HCT116 (cell line): ENCODE measurements around the gene IMMT. TPM values are rescaled to one million over a fixed set of nuclear protein-coding genes. Genes with fewer than 3 reads are reported as not detected.

Experiments used
- ATAC-seq: fragments of 200-7000 bp; cut with Tn5 transposase; 2 replicates; pipeline ENCODE4 v1.9.1; 2020; ENCODE audit warnings: mild to moderate bottlenecking, moderate library complexity
- BruUV-seq: library from RNA; stranded (reverse); fragments of 400-500 nt; replicated peaks from 2 replicates; lab custom pipeline; 2021; lab: Mats Ljungman, UMichigan
- CTCF ChIA-PET: fragments of 300-600 bp; sonication (Branson Sonifier 250); formaldehyde crosslinking; loops from one replicate; lab custom pipeline; 2021; ENCODE audit warnings: antibody characterized with exemption; lab: Charles Lee
- POLR2A ChIA-PET: fragments of 300-600, 350-600 bp; sonication (Branson Sonifier 250); formaldehyde crosslinking; loops from one replicate; lab custom pipeline; 2021; ENCODE audit warnings: antibody characterized with exemption; lab: Charles Lee
- RAD21 ChIA-PET, 2 experiments: fragments of 300-600 bp; sonication (Branson Sonifier 250); formaldehyde crosslinking; loops; one replicate each; lab custom pipeline; 2023; ENCODE audit warnings: low total read pairs in 2 of 2; ENCODE audit not compliant: uncharacterized antibody in 2 of 2, unreplicated experiment in 2 of 2, low non-redundant PET in 1 of 2; lab: Charles Lee
- DNase-seq: peaks from one replicate; pipeline ENCODE4 v3.0.0-alpha.2; 2010; ENCODE audit warnings: low read depth, low spot score
- H2AFZ ChIP-seq: fragments of 200-600 bp; shearing (Covaris generic), sonication (generic); 2 replicates; pipeline ENCODE4 v1.6.1; 2017; ENCODE audit warnings: low read depth, mixed run types, mixed read lengths, antibody characterized with exemption, low read length; ENCODE audit not compliant: poor library complexity, severe bottlenecking
- H3K27ac ChIP-seq: 2 replicates; pipeline ENCODE4 v1.5.1; 2012; ENCODE audit warnings: low read depth, low read length
- H3K27me3 ChIP-seq: fragments of 200-600 bp; sonication (generic); 2 replicates; pipeline ENCODE4 v1.6.1; 2016; ENCODE audit warnings: mixed run types, low read length, mixed read lengths; ENCODE audit not compliant: insufficient read depth
- H3K36me3 ChIP-seq, 2 experiments: fragments of 200-500 bp in 1 of 2; fragments of 200-600 bp in 1 of 2; sonication (Bioruptor generic) in 1 of 2; sonication (generic) in 1 of 2; 2 replicates each; pipeline versions ENCODE4 v1.5.1 to v1.6.1; 2014 to 2016; ENCODE audit warnings: low read length in 2 of 2, inconsistent platforms in 1 of 2, mixed read lengths in 1 of 2, mixed run types in 1 of 2; ENCODE audit not compliant: insufficient read depth in 2 of 2, control insufficient read depth in 1 of 2
- H3K4me1 ChIP-seq, 2 experiments: fragments of 200-600 bp in 1 of 2; sonication (generic) in 1 of 2; 2 replicates each; pipeline versions ENCODE4 v1.5.1 to v1.6.1; 2012 to 2017; ENCODE audit warnings: low read length in 2 of 2, inconsistent platforms in 1 of 2, mild to moderate bottlenecking in 1 of 2, mixed read lengths in 1 of 2, mixed run types in 1 of 2, moderate library complexity in 1 of 2; ENCODE audit not compliant: insufficient read depth in 2 of 2, control insufficient read depth in 1 of 2
- H3K4me2 ChIP-seq: fragments of 200-600 bp; sonication (generic); 2 replicates; pipeline ENCODE4 v1.6.1; 2017; ENCODE audit warnings: mixed run types, low read length, mixed read lengths
- H3K4me3 ChIP-seq, 2 experiments: fragments of 200-600 bp in 1 of 2; sonication (generic) in 1 of 2; replicated peaks in 1 of 2; 2 replicates each; pipeline ENCODE4 v1.5.1; 2011 to 2016; ENCODE audit warnings: low read length in 2 of 2, control low read depth in 1 of 2, low read depth in 1 of 2, mild to moderate bottlenecking in 1 of 2, mixed read lengths in 1 of 2, mixed run types in 1 of 2
- H3K79me2 ChIP-seq: fragments of 200-600 bp; sonication (generic); 2 replicates; pipeline ENCODE4 v1.6.1; 2017; ENCODE audit warnings: mild to moderate bottlenecking, mixed run types, low read length, moderate library complexity, mixed read lengths; ENCODE audit not compliant: insufficient read depth
- H3K9ac ChIP-seq: fragments of 200-600 bp; sonication (generic); 2 replicates; pipeline ENCODE4 v1.6.1; 2016; ENCODE audit warnings: low read length, mixed read lengths
- H3K9me2 ChIP-seq: fragments of 200-600 bp; sonication (generic), shearing (Covaris generic); 2 replicates; pipeline ENCODE4 v1.6.1; 2017; ENCODE audit warnings: mixed run types, mild to moderate bottlenecking, moderate library complexity; ENCODE audit not compliant: insufficient read depth
- H3K9me3 ChIP-seq, 2 experiments: fragments of 200-500 bp in 1 of 2; fragments of 200-600 bp in 1 of 2; sonication (Bioruptor generic) in 1 of 2; sonication (generic) in 1 of 2; 2 replicates each; pipeline ENCODE4 v1.6.1; 2014 to 2017; ENCODE audit warnings: low read length in 2 of 2, mixed read lengths in 2 of 2, inconsistent platforms in 1 of 2, low read depth in 1 of 2, mild to moderate bottlenecking in 1 of 2, mixed run types in 1 of 2, moderate library complexity in 1 of 2; ENCODE audit not compliant: control insufficient read depth in 1 of 2, insufficient read depth in 1 of 2
- H4K20me1 ChIP-seq: fragments of 200-600 bp; sonication (generic), shearing (Covaris generic); 2 replicates; pipeline ENCODE4 v1.6.1; 2017; ENCODE audit warnings: mixed run types, mild to moderate bottlenecking, moderate library complexity; ENCODE audit not compliant: insufficient read depth
- CBX3 ChIP-seq: IDR thresholded peaks from 2 replicates; pipeline ENCODE4 v1.6.1; 2012; ENCODE audit warnings: low read depth
- CEBPB ChIP-seq: IDR thresholded peaks from 2 replicates; pipeline ENCODE4 v1.6.1; 2012; ENCODE audit warnings: low read depth
- EGR1 ChIP-seq: IDR thresholded peaks from 2 replicates; pipeline ENCODE4 v1.6.1; 2012; ENCODE audit warnings: low read depth
- ELF1 ChIP-seq: IDR thresholded peaks from 2 replicates; pipeline ENCODE4 v1.6.1; 2012; ENCODE audit warnings: low read depth, borderline replicate concordance
- EZH2 ChIP-seq: fragments of 200-600 bp; sonication (generic); IDR thresholded peaks from 2 replicates; pipeline ENCODE4 v1.6.1; 2017; ENCODE audit warnings: antibody characterized with exemption, mixed run types
- EZH2phosphoT487 ChIP-seq: fragments of 200-600 bp; IDR thresholded peaks from 2 replicates; pipeline ENCODE4 v1.6.1; 2018; ENCODE audit warnings: antibody characterized with exemption, borderline replicate concordance
- POLR2AphosphoS5 ChIP-seq: IDR thresholded peaks from 2 replicates; pipeline ENCODE4 v1.6.1; 2011; ENCODE audit warnings: mild to moderate bottlenecking, low read depth, low read length, moderate library complexity
- RAD21 ChIP-seq: IDR thresholded peaks from 2 replicates; pipeline ENCODE4 v1.6.1; 2012; ENCODE audit warnings: low read depth, mild to moderate bottlenecking
- SP1 ChIP-seq: IDR thresholded peaks from 2 replicates; pipeline ENCODE4 v1.6.1; 2012; ENCODE audit warnings: low read depth
- SRF ChIP-seq: IDR thresholded peaks from 2 replicates; pipeline ENCODE4 v1.6.1; 2012; ENCODE audit warnings: low read depth
- TCF7L2 ChIP-seq: IDR thresholded peaks from 2 replicates; pipeline ENCODE4 v1.7.0; 2011; ENCODE audit warnings: borderline replicate concordance, inconsistent platforms; ENCODE audit not compliant: insufficient read depth, insufficient read length; ENCODE audit errors: extremely low read depth
- ZFX ChIP-seq: fragments of 450-650 bp; IDR thresholded peaks from 2 replicates; pipeline ENCODE4 v1.6.1; 2017
- ZNF274 ChIP-seq: fragments of 200-500 bp; sonication (Bioruptor generic); IDR thresholded peaks from 2 replicates; pipeline ENCODE4 v1.6.1; 2014; ENCODE audit warnings: mild to moderate bottlenecking, low read depth, low read length, inconsistent platforms
- intact Hi-C: fragments of 100-400 bp; cut with micrococcal nuclease; formaldehyde crosslinking; loops from 2 replicates; pipeline ENCODE4 v1.10.0; 2022
- total RNA-seq: library from RNA; stranded (reverse); gene quantifications from one replicate; pipeline ENCODE4 v1.2.1, GENCODE V29; 2021; ENCODE audit not compliant: unreplicated experiment
- TF ChIP-seq, protein P1 (sequence below): IDR thresholded peaks from 2 replicates; pipeline ENCODE4 v1.6.1; 2012; ENCODE audit warnings: low read depth
- TF ChIP-seq, protein P2 (sequence below): IDR thresholded peaks from 2 replicates; pipeline ENCODE4 v1.6.1; 2012
- TF ChIP-seq, protein P3 (sequence below): IDR thresholded peaks from 2 replicates; pipeline ENCODE4 v1.6.1; 2012

The IMMT gene
- total RNA-seq, 1 experiment from 2014 or later: 125 TPM

DNA sequence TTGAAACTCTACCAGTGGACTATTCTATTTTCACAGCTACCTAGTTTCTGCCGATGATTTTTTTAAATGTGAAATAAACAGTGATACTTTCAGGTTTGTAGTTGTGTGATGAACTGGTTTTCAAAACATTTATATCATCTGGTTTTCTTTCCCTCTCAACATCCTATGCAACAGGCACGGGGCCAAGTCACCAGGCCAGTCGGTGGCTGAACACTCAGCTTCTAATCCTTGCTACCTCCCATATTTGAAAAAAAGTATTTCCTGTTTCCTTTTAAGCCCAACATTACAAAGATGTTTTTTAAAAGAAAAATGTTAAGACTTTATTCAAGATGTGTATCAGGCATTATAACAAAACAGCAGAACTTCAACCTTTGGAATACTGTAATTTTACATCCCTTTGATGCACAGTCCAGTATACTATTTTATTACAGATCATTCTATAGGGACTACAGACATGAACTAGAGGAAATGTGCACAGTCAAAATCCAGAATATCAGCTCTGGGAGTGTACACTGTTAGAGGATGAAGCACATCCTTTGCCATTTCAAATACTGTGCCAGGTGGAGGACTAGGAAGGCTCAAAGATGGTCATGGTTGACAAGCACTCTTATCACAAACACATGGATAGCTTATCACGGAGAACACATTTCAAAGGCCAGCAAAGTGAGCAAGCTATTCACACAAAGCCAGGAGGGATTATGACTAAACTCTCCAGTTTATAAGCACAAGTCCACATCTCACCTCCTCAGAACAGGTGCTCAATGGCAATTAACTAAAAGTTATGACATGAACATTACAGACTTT, 18.6 kb upstream of the IMMT start:
- DNase-seq (no peak), ATAC-seq (no peak)
- H3K27ac ChIP-seq: no peak overlapping the region
- BruUV-seq: no TSS peak
- H3K4me1 ChIP-seq: no peaks in the 10 kb centered on the region
- TF ChIP-seq CEBPB (no peak), ZNF274 (no peak), TCF7L2 (no peak), RAD21 (no peak), SP1 (no peak), POLR2AphosphoS5 (no peak), EZH2 (no peak), ELF1 (no peak), EZH2phosphoT487 (no peak), EGR1 (no peak), ZFX (no peak), SRF (no peak), CBX3 (no peak)
- TF ChIP-seq, protein P1, sequence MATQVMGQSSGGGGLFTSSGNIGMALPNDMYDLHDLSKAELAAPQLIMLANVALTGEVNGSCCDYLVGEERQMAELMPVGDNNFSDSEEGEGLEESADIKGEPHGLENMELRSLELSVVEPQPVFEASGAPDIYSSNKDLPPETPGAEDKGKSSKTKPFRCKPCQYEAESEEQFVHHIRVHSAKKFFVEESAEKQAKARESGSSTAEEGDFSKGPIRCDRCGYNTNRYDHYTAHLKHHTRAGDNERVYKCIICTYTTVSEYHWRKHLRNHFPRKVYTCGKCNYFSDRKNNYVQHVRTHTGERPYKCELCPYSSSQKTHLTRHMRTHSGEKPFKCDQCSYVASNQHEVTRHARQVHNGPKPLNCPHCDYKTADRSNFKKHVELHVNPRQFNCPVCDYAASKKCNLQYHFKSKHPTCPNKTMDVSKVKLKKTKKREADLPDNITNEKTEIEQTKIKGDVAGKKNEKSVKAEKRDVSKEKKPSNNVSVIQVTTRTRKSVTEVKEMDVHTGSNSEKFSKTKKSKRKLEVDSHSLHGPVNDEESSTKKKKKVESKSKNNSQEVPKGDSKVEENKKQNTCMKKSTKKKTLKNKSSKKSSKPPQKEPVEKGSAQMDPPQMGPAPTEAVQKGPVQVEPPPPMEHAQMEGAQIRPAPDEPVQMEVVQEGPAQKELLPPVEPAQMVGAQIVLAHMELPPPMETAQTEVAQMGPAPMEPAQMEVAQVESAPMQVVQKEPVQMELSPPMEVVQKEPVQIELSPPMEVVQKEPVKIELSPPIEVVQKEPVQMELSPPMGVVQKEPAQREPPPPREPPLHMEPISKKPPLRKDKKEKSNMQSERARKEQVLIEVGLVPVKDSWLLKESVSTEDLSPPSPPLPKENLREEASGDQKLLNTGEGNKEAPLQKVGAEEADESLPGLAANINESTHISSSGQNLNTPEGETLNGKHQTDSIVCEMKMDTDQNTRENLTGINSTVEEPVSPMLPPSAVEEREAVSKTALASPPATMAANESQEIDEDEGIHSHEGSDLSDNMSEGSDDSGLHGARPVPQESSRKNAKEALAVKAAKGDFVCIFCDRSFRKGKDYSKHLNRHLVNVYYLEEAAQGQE: no peak
- TF ChIP-seq, protein P2, sequence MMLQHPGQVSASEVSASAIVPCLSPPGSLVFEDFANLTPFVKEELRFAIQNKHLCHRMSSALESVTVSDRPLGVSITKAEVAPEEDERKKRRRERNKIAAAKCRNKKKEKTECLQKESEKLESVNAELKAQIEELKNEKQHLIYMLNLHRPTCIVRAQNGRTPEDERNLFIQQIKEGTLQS: no peak
- TF ChIP-seq, protein P3, sequence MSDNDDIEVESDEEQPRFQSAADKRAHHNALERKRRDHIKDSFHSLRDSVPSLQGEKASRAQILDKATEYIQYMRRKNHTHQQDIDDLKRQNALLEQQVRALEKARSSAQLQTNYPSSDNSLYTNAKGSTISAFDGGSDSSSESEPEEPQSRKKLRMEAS: no peak
- no peaks in the 10 kb centered on the region for H3K9me2 ChIP-seq
- H3K4me3 ChIP-seq: no peak overlapping the region
- H4K20me1 ChIP-seq: no peaks in the 10 kb centered on the region
- POLR2A ChIA-PET: no interaction called here
- RAD21 ChIA-PET: no interaction called here
- CTCF ChIA-PET: no interaction called here
- no peaks in the 10 kb centered on the region for H3K9me3 ChIP-seq
- intact Hi-C loops: no loop called here
- H3K79me2 ChIP-seq: no peaks in the 10 kb centered on the region
- no peak overlapping the region for H3K9ac ChIP-seq
- H3K27me3 ChIP-seq: no peaks in the 10 kb centered on the region
- H3K36me3 ChIP-seq: peaks cover 38 to 40% of the 10 kb centered on the region in 2 experiments
- H3K4me2 ChIP-seq: no peak overlapping the region
- H2AFZ ChIP-seq: no peak overlapping the region
